ENCODE results near the gene LRCH3. TPM values are rescaled to one million over a fixed set of nuclear protein-coding genes. Genes with fewer than 3 reads are reported as not detected.

The LRCH3 gene
- total and polyA plus RNA-seq, 12 donors = 7.1 to 33.2 (median 26.3) TPM

GRCh38 chr3:197795200-197795599 is 4.1 kb downstream of the LRCH3 start:
- H3K27me3 ChIP-seq = no peaks in the 10 kb centered on the region
- no peak overlapping the region for H3K4me3 ChIP-seq
- H3K36me3 ChIP-seq = no peaks in the 10 kb centered on the region
- DNase-seq = no peak
- peaks cover 10 to 70% (median 51%) of the 10 kb centered on the region in 9 donors for H3K4me1 ChIP-seq
- peak in 1 of 8 donors; percentile 45 for ATAC-seq
- H3K27ac ChIP-seq = no peak overlapping the region
- H3K9me3 ChIP-seq = no peaks in the 10 kb centered on the region
- intact Hi-C loops (cut with DNase I) = no loop called here
- 94 to 100% methylated on average over 1 of the region's 1 CpG for WGBS, 2 donors
- TF ChIP-seq CTCF (IDR thresholded peaks at IDR 0.05) = no peak

GRCh38 chr3:197796087-197796486 is 5.0 kb downstream of the LRCH3 start:
- Histone ChIP-seq H3K27ac (no peak overlapping the region), H3K9me3 (no peaks in the 10 kb centered on the region), H3K36me3 (no peaks in the 10 kb centered on the region), H3K4me1 (peaks cover 10 to 79% (median 51%) of the 10 kb centered on the region in 9 donors), H3K4me3 (no peak overlapping the region), H3K27me3 (no peaks in the 10 kb centered on the region)
- intact Hi-C loops (cut with DNase I) = no loop called here
- 59 to 63% methylated on average over 4 of the region's 4 CpGs for WGBS, 2 donors
- DNase-seq (no peak), ATAC-seq (no peak)
- TF ChIP-seq CTCF (IDR thresholded peaks at IDR 0.05) = no peak

- ATAC-seq (peak in 1 of 8 donors; percentile 29), DNase-seq (no peak)
- H3K4me3 ChIP-seq = no peak overlapping the region
- intact Hi-C loops (cut with DNase I) = no loop called here
- H3K4me1 ChIP-seq = peaks cover 10 to 76% (median 37%) of the 10 kb centered on the region in 9 donors
- TF ChIP-seq CTCF (IDR thresholded peaks at IDR 0.05) = no peak
- no peak overlapping the region for H3K27ac ChIP-seq
- H3K27me3 ChIP-seq = no peaks in the 10 kb centered on the region
- H3K36me3 ChIP-seq = no peaks in the 10 kb centered on the region
- 24 to 37% methylated on average over 3 of the region's 3 CpGs for WGBS, 2 donors
- H3K9me3 ChIP-seq = no peaks in the 10 kb centered on the region
Measured at GRCh38 chr3:197798863-197799262, 7.8 kb downstream of the LRCH3 start.

DNA sequence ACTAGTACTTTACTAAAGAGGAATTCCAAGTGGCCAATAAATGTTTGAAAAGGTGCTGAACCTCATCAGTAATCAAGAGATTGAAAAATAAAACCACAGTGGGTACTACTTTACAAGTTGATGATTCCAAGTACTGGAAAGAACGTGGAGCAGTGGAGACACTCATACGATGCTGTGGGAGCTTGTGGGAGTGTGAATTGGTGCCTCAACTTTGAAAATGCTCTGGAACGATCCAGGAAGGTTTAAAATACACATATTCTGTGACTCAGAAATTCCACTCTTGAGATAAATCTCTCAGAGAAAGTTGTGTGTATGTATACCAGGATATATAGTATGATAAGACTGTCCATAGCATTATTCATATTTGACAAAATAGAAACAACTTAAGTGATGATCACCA is 9.3 kb downstream of the LRCH3 start:
- ATAC-seq (no peak), DNase-seq (no peak)
- 82 to 84% methylated on average over 3 of the region's 3 CpGs for WGBS, 2 donors
- Histone ChIP-seq H3K4me3 (no peak overlapping the region), H3K36me3 (no peaks in the 10 kb centered on the region), H3K27me3 (no peaks in the 10 kb centered on the region), H3K4me1 (peaks cover 7 to 61% (median 27%) of the 10 kb centered on the region in 9 donors), H3K27ac (no peak overlapping the region), H3K9me3 (no peaks in the 10 kb centered on the region)
- no peak for TF ChIP-seq CTCF (IDR thresholded peaks at IDR 0.05)
- intact Hi-C loops (cut with DNase I) = no loop called here

All from heart right ventricle (tissue), 16 donors.